Activated B cell treated with CpG ODN at 0.5 μM for 24 hours (primary cell): ENCODE measurements around the gene FAM180B. TPM values are rescaled to one million over a fixed set of nuclear protein-coding genes. Genes with fewer than 3 reads are reported as not detected.
A peak's percentile ranks its signal among the peaks of the same experiment; 100 is the strongest.
"Not testable (repeated sequence)": the region's sequence is repeated elsewhere in the genome, so short reads cannot be mapped to it uniquely, and the experiment has no call there.

Experiments
- ATAC-seq: fragments of 200-7000 bp; cut with Tn5 transposase; one replicate; pipeline ENCODE4 v1.10.0; 2021; ENCODE audit warnings: low read depth, mild to moderate bottlenecking, moderate library complexity
- CTCF ChIA-PET: fragments of 350-600 bp; sonication (Branson Sonifier 250); formaldehyde crosslinking; loops from one replicate; lab custom pipeline; 2021; ENCODE audit warnings: antibody characterized with exemption; lab: Charles Lee
- POLR2A ChIA-PET: fragments of 350-600 bp; sonication (Branson Sonifier 250); formaldehyde crosslinking; loops from one replicate; lab custom pipeline; 2021; ENCODE audit warnings: antibody characterized with exemption; lab: Charles Lee
- DNase-seq: peaks from one replicate; pipeline ENCODE4 v3.0.0; 2022
- H3K27ac Mint-ChIP-seq: one replicate; pipeline ENCODE4 v1.8.0; 2020; ENCODE audit warnings: mixed read lengths
- H3K27me3 Mint-ChIP-seq: one replicate; pipeline ENCODE4 v1.8.0; 2021; ENCODE audit warnings: mixed read lengths
- H3K36me3 Mint-ChIP-seq: one replicate; pipeline ENCODE4 v1.8.0; 2021; ENCODE audit warnings: low read depth, mixed read lengths
- H3K4me1 Mint-ChIP-seq: one replicate; pipeline ENCODE4 v1.8.0; 2021; ENCODE audit warnings: mixed read lengths
- H3K4me3 Mint-ChIP-seq: one replicate; pipeline ENCODE4 v1.8.0; 2020; ENCODE audit warnings: mild to moderate bottlenecking, mixed read lengths
- H3K9me3 Mint-ChIP-seq: one replicate; pipeline ENCODE4 v1.8.0; 2020; ENCODE audit warnings: mixed read lengths
- CTCF ChIP-seq: fragments of 200-600 bp; IDR thresholded peaks from one replicate; pipeline ENCODE4 v1.8.0; 2022; ENCODE audit warnings: antibody characterized with exemption, mild to moderate bottlenecking
- intact Hi-C: fragments of 100-400 bp; cut with micrococcal nuclease; formaldehyde crosslinking; loops from one replicate; pipeline ENCODE4 v1.15.1; 2024
- total RNA-seq: library from RNA; stranded (reverse); gene quantifications from 2 replicates; pipeline ENCODE4 v1.2.3, GENCODE V29; 2022

The FAM180B gene
- total RNA-seq, 1 donor from 2014 or later, result 0.16 TPM

DNA sequence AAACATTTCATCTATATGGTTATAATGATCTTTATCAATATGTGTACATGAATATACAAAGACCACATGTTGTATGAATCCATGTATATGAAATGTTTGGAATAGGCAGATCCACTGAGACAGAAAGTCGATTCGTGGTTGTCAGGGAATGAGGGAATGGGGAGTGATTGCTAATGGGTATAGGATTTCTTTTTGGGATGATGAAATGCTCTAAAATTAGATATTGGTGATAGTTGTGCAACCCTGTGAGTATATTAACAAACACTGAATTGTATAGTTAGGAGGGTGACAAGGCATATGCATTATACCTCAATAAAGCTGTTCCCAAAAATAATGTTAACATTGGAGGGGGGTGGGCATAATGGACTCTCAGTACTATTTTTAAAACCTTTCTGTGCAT is 26.1 kb upstream of the FAM180B start:
- peaks cover 7% of the 10 kb centered on the region for H3K4me1 Mint-ChIP-seq
- no peaks in the 10 kb centered on the region for H3K9me3 Mint-ChIP-seq
- intact Hi-C loops, result no loop called here
- no peak for DNase-seq
- H3K4me3 Mint-ChIP-seq, result no peak overlapping the region
- H3K27ac Mint-ChIP-seq, result no peak overlapping the region
- ChIA-PET POLR2A (interaction anchor here (0.6 to 0.7 kb wide), 3 partner anchors 9 to 538 kb away, joined by 3 to 4 read pairs (median 4); no protein-coding TSS in a partner anchor), CTCF (no interaction called here)
- H3K27me3 Mint-ChIP-seq, result no peaks in the 10 kb centered on the region
- no peak for TF ChIP-seq CTCF
- H3K36me3 Mint-ChIP-seq, result no peaks in the 10 kb centered on the region
- ATAC-seq, result no peak

- DNase-seq, H3K36me3 Mint-ChIP-seq, CTCF ChIA-PET, H3K27me3 Mint-ChIP-seq, H3K9me3 Mint-ChIP-seq, H3K4me3 Mint-ChIP-seq, H3K27ac Mint-ChIP-seq, ATAC-seq, intact Hi-C loops: not testable (repeated sequence)
- POLR2A ChIA-PET, result interaction anchor here (0.7 kb wide), 1 partner anchor 12 kb away, joined by 6 read pairs; no protein-coding TSS in a partner anchor
- H3K4me1 Mint-ChIP-seq, result peaks cover 18% of the 10 kb centered on the region
Measured at GRCh38 chr11:47562393-47562792, 24.1 kb upstream of the FAM180B start.

DNA sequence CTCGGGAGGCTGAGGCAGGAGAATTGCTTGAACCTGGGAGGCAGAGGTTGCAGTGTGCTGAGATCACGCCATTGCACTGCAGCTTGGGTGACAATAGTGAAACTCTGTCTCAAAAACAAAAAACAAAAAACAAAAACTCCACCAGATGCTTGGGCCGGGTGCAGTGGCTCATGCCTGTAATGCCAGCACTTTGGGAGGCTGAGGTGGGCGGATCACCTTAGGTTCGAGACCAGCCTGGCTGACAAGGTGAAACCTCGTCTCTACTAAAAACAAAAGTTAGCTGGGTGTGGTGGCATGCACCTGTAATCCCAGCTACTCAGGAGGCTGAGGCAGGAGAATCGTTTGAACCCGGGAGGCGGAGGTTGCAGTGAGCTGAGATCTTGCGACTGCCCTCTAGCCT is 22.1 kb upstream of the FAM180B start:
- H3K27ac Mint-ChIP-seq, H3K27me3 Mint-ChIP-seq, DNase-seq, ATAC-seq, intact Hi-C loops, H3K36me3 Mint-ChIP-seq, H3K9me3 Mint-ChIP-seq: not testable (repeated sequence)
- ChIA-PET CTCF (interaction anchor here (0.8 kb wide), 1 partner anchor 11 kb away, joined by 4 read pairs; no protein-coding TSS in a partner anchor), POLR2A (interaction anchor here (0.7 to 3.9 kb wide), 4 partner anchors 9 to 135 kb away, joined by 3 to 56 read pairs (median 18); partner anchors contain the start of genes CELF1, KBTBD4 and NDUFS3)
- Mint-ChIP-seq H3K4me3 (peak overlapping the region; percentile 61), H3K4me1 (peaks cover 18% of the 10 kb centered on the region)

GRCh38 chr11:47564933-47565339 is 21.5 kb upstream of the FAM180B start:
- intact Hi-C loops, result loop anchor here (1.0 kb wide), 2 partner anchors 12 to 14 kb away; partner anchors contain the start of genes CELF1 and NDUFS3
- Mint-ChIP-seq H3K27me3 (no peaks in the 10 kb centered on the region), H3K36me3 (peaks cover 4% of the 10 kb centered on the region), H3K4me3 (peak overlapping the region; percentile 83), H3K9me3 (no peaks in the 10 kb centered on the region), H3K4me1 (peaks cover 18% of the 10 kb centered on the region), H3K27ac (peak overlapping the region; percentile 24)
- no peak for TF ChIP-seq CTCF
- ChIA-PET POLR2A (interaction anchor here (0.5 to 3.9 kb wide), 5 partner anchors 10 to 193 kb away, joined by 3 to 56 read pairs (median 6); partner anchors contain the start of genes AGBL2, CELF1, KBTBD4 and NDUFS3), CTCF (interaction anchor here (0.8 kb wide), 1 partner anchor 12 kb away, joined by 4 read pairs; no protein-coding TSS in a partner anchor)
- no peak for DNase-seq
- ATAC-seq, result peak; percentile 7

GRCh38 chr11:47565340-47566148 is 20.9 kb upstream of the FAM180B start, which contains the start of gene PTPMT1:
TSS of gene PTPMT1 (plus strand) at chr11:47565599. CDS start at chr11:47565623, 24 bp downstream.
- ATAC-seq (peak; percentile 95), DNase-seq (peak; percentile 66)
- Mint-ChIP-seq H3K9me3 (no peaks in the 10 kb centered on the region), H3K27ac (peak within 1 kb of the TSS; percentile 54), H3K36me3 (peaks cover 7% of the 10 kb centered on the region), H3K4me1 (peaks cover 18% of the 10 kb centered on the region), H3K27me3 (no peaks in the 10 kb centered on the region), H3K4me3 (peak within 1 kb of the TSS; percentile 84)
- ChIA-PET POLR2A (interaction anchor here (0.6 to 3.9 kb wide), 7 partner anchors 11 to 317 kb away, joined by 3 to 56 read pairs (median 5); partner anchors contain the start of genes ACP2, AGBL2, CELF1 and KBTBD4), CTCF (interaction anchor here (0.8 kb wide), 1 partner anchor 12 kb away, joined by 4 read pairs; no protein-coding TSS in a partner anchor)
- TF ChIP-seq CTCF, result no peak
- intact Hi-C loops, result loop anchor here (1.0 kb wide), 2 partner anchors 12 to 14 kb away; partner anchors contain the start of genes CELF1 and NDUFS3
